ENCODE measurements around the gene ZNF174. TPM values are rescaled to one million over a fixed set of nuclear protein-coding genes. Genes with fewer than 3 reads are reported as not detected.

The ZNF174 gene
- total RNA-seq, result 1 to 10 TPM; 7.1 to 8.2 TPM
- long read RNA-seq, donor 1, partial matches to known transcripts, result 0 of 5 reads
- long read RNA-seq, donor 1, other reads (novel, unspliced or antisense), result 1 of 5 reads
- long read RNA-seq, donor 2, transcript ZNF174-201 (3 exons, 2,260 nt), result major isoform, 15 of 28 reads
- long read RNA-seq, donor 2, transcript ZNF174-202 (3 exons, 1,557 nt), result minor isoform, 7 of 28 reads
- long read RNA-seq, donor 2, partial matches to known transcripts, result 0 of 28 reads
- long read RNA-seq, donor 2, other reads (novel, unspliced or antisense), result 4 of 28 reads

DNA sequence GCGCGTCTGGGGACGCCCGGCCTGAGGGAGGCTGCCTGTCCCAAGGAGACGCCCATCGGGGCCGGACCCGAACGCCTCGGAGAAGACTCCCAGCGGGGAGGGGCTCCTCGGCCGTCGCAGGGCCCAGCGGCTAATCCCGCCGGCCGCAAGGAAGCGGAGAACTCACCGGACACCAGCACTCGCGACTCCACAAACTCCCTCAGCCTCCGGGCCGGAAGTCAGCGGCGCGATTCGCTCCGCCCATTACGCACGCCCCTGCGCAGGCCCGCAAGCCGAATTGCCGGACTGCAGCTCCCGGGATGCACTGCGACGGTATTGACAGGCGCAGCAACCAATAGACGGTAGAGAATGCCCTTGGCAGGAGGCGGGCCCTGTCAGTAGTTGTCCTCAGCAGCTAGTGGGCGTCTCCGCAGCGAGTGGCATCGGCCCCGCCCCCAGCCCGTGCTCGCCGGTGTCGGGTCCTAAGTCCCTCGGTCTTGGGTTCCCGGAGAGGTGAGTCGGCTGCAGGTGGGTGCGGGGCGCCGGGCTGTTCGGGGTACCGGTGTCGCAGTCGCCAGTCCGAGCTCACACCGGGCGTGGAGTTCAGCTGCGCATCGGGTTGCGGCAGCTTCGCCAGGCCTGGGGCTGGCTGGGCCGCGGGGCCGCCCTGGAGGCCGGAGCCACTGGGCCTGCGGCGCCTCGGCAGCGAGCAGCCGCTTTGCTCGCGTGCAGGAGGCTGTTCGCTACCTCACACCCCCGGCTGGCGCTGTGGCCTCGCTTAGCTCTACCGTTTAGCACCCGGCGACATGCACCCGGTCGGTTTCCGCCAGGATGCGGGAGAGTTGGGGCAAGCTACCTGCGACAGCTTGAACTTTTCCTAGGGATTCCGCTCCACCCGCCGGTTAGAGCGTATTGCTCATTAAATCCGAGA is at the start of gene ZNF174, which contains the start of gene ZSCAN32:
ZNF174 (plus strand) TSS at position 437 of the 910 bp plus-strand sequence. CDS start 790 bp downstream, outside the sequence.
ZSCAN32 (minus strand) TSS at position 226 of the 910 bp plus-strand sequence. CDS start 3,447 bp downstream, outside the sequence.
- intact Hi-C loops (cut with DNase I), result loop anchor here in 1 of 2 donors (10.0 kb wide), 1 partner anchor 54 kb away; no protein-coding TSS in a partner anchor
- DNase-seq (ENCODE audit: low spot score), result peak; percentile 100

- intact Hi-C loops (cut with DNase I), result loop anchor here in 1 of 2 donors (5.0 kb wide), 1 partner anchor 288 kb away; the partner anchor contains the start of gene IL32
- no peak for DNase-seq (ENCODE audit: low spot score)
Observed at GRCh38 chr16:3355589-3355988, 45.4 kb upstream of the ZNF174 start, which contains the start of gene OR2C1. Gene OR2C1, plus strand, starts transcription at chr16:3355889. Its CDS starts 52 bp downstream, at chr16:3355941.

DNA sequence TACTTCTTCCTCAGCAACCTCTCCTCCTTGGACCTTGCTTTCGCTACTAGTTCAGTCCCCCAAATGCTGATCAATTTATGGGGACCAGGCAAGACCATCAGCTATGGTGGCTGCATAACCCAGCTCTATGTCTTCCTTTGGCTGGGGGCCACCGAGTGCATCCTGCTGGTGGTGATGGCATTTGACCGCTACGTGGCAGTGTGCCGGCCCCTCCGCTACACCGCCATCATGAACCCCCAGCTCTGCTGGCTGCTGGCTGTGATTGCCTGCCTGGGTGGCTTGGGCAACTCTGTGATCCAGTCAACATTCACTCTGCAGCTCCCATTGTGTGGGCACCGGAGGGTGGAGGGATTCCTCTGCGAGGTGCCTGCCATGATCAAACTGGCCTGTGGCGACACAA is 44.9 kb upstream of the ZNF174 start:
- no peak for DNase-seq (ENCODE audit: low spot score)
- intact Hi-C loops (cut with DNase I), result loop anchor here in 1 of 2 donors (5.0 kb wide), 1 partner anchor 289 kb away; the partner anchor contains the start of gene IL32

- intact Hi-C loops (cut with DNase I), result loop anchor here in 1 of 2 donors (5.0 kb wide), 1 partner anchor 292 kb away; the partner anchor contains the start of gene IL32
- no peak for DNase-seq (ENCODE audit: low spot score)
Observed at GRCh38 chr16:3358871-3359270, 42.1 kb upstream of the ZNF174 start.

- intact Hi-C loops (cut with DNase I), result loop anchor here in 1 of 2 donors (10.0 kb wide), 1 partner anchor 72 kb away; no protein-coding TSS in a partner anchor
- DNase-seq (ENCODE audit: low spot score), result no peak
Observed at GRCh38 chr16:3362931-3363330, 38.1 kb upstream of the ZNF174 start.

- intact Hi-C loops (cut with DNase I), result loop anchor here in 1 of 2 donors (10.0 kb wide), 1 partner anchor 71 kb away; no protein-coding TSS in a partner anchor
- no peak for DNase-seq (ENCODE audit: low spot score)
Observed at GRCh38 chr16:3363793-3364192, 37.2 kb upstream of the ZNF174 start.

GRCh38 chr16:3364774-3365427 is 36.1 kb upstream of the ZNF174 start:
- peak; percentile 95 for DNase-seq (ENCODE audit: low spot score)
- intact Hi-C loops (cut with DNase I), result loop anchor here in 1 of 2 donors (10.0 kb wide), 1 partner anchor 70 kb away; no protein-coding TSS in a partner anchor

DNA sequence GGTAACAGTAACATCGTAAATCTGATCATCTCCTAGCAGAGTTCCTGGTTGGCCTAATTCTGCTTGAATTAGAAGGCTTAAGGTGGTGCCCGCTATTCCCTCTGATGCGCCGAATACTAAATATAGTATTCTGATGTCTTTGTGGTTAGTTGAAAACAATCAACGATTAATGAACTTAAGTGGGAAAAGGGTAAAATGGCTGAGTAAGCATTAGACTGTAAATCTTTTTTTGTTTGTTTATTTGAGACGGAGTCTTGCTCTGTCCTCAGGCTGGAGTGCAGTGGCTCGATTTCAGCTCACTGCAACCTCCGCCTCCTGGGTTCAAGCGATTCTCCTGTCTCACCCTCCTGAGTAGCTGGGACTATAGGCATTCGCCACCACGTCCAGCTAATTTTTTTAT is 31.9 kb upstream of the ZNF174 start:
- intact Hi-C loops (cut with DNase I), result loop anchor here in 1 of 2 donors (10.0 kb wide), 1 partner anchor 66 kb away; no protein-coding TSS in a partner anchor
- no peak for DNase-seq (ENCODE audit: low spot score)

- intact Hi-C loops (cut with DNase I), result no loop called here
- no peak for DNase-seq (ENCODE audit: low spot score)
Observed at GRCh38 chr16:3375680-3376079, 25.3 kb upstream of the ZNF174 start.

- intact Hi-C loops (cut with DNase I), result no loop called here
- DNase-seq (ENCODE audit: low spot score), result no peak
Observed at GRCh38 chr16:3377917-3378316, 23.1 kb upstream of the ZNF174 start.

DNA sequence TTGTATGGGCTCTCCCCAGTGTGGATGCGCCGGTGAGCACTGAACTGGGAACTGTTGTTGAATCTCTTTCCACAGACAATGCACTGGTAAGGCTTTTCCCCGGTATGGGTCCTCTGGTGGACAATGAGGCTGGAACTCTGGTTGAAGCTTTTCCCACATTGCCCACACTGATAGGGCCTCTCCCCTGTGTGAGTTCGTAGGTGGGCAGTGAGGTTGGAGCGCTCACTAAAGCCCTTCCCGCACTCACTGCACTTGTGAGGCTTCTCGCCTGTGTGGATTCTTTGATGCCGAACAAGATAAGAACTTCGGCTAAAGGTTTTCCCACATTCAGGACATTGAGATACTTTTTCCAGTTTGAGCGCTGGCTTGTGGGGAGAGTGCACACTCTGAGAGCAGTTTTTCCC is 18.0 kb upstream of the ZNF174 start:
- no peak for DNase-seq (ENCODE audit: low spot score)
- intact Hi-C loops (cut with DNase I), result no loop called here

DNA sequence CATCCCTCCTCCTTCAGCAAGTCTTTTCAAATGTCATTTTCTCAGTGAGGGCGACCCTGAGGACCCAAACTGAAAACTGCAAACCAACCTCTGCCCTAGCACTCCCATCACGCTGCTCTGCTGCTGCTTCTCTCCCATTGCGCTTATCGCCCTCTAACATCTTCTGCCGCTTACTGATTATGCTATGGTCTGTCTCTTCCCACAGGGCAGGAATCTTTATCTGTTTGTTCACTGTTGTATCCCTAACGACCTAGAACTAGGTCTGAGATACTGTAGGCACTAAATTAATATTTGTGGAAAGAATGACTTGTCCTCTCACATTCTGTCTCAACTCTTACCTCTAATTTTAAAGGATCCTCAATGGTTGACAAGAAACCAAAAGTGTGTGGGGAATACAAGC is 12.7 kb upstream of the ZNF174 start:
- intact Hi-C loops (cut with DNase I), result loop anchor here in 1 of 2 donors (5.0 kb wide), 1 partner anchor 76 kb away; no protein-coding TSS in a partner anchor
- no peak for DNase-seq (ENCODE audit: low spot score)

DNA sequence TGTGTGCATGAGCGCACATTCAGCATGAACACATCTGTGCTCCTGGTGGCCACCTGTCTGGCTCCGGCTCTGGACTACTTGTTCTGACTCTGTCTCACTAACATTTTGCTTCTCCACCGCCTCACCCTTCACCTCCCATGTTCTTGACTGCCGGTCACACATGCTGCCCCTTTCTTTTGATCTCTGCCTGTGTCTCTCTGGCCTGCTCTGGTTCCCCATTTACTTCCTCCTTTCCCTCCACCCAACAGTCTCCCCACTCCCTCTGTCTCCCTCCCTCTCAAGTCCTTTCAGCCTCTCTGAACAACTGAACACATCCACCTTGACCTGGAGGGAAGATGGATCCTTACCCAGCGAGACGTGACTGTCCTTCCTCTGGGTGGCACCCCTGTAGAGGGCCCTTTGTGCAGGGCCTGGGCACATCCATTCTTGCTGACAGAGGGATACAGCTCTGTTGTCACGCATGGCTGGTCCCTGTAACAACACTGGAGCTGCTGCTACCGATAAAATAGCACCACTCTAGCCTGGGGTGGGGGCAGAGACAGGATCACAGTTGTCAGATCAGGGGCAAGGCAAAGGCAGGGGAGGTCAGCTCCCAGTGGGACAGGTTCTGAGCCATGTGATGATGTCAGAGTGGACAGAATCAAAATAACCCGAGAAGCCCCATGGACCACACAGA is 11.2 kb upstream of the ZNF174 start:
- intact Hi-C loops (cut with DNase I), result loop anchor here (5.0 to 10.0 kb wide), 2 partner anchors 78 to 85 kb away; partner anchors contain the start of genes TIGD7 (in 1 of the 2) and ZNF75A (in 1 of the 2)
- DNase-seq (ENCODE audit: low spot score), result no peak

DNA sequence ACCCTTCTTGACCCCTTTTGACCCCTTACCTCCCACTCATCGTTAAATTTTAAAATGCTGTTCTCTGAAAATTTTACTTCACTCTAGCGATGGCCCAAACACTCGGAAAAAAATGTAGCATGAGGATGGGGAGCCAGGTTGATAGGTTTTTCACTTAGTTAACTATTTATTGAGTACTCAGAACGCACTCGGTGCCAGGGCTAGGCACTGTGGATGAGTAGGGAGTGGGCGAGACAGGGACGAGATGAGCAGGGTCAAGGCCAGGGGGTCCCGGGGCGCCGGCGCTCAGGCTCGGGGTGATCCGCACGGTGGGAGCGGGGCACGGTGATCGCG is 603 bp upstream of the ZNF174 start:
- intact Hi-C loops (cut with DNase I), result loop anchor here in 1 of 2 donors (10.0 kb wide), 1 partner anchor 54 kb away; no protein-coding TSS in a partner anchor

GRCh38 chr16:3401719-3402397 is 843 bp downstream of the ZNF174 start:
- DNase-seq (ENCODE audit: low spot score), result no peak
- intact Hi-C loops (cut with DNase I), result loop anchor here in 1 of 2 donors (10.0 kb wide), 1 partner anchor 53 kb away; no protein-coding TSS in a partner anchor

More for the DNA sequence above, 603 bp upstream of the ZNF174 start:
- no peak for DNase-seq (ENCODE audit: low spot score)

DNA sequence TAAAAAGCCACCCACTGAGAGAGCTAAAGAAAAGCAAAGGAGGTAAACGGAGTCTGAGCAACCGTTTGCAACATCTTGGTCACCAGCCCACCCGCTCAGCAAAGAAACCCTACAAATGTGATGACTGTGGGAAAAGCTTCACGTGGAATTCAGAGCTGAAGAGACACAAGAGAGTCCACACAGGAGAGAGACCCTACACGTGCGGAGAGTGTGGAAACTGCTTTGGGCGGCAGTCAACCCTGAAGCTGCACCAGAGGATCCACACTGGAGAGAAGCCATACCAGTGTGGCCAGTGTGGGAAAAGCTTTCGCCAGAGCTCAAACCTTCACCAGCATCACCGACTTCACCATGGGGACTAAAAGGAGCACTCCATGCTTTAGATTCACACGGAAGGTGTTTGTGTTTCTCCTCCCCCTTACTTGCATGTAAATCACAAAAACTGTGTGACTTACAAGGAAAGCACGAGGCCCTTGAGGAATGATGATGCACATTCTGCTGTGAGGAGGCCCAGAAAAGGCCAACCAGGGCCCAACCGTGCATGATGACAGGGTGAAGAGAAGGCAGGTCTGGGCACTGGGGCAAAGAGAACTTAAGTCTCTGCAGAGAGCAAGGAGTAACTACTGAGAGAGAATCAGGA is 7.7 kb downstream of the ZNF174 start:
- DNase-seq (ENCODE audit: low spot score), result no peak
- intact Hi-C loops (cut with DNase I), result loop anchor here in 1 of 2 donors (10.0 kb wide), 1 partner anchor 46 kb away; no protein-coding TSS in a partner anchor

Data from posterior vena cava (tissue), 2 donors.